Airway epithelial cell (primary cell): ENCODE measurements around the gene ERMAP. TPM values are rescaled to one million over a fixed set of nuclear protein-coding genes. Genes with fewer than 3 reads are reported as not detected.

ENCODE experiments used
- total RNA-seq: library from RNA; depleted of rRNA; stranded (reverse); fragments of >200 nt; gene quantifications from 2 replicates; pipeline ENCODE4 v1.2.3, GENCODE V29; 2015

The ERMAP gene
- total RNA-seq = 4.1 and 4.6 TPM in 2 replicates

GRCh38 chr1:42816585-42817439 lies at the start of gene ERMAP, which contains the start of gene SVBP:
ERMAP (plus strand) TSS chr1:42817122; CDS start chr1:42830449, 13,327 bp downstream.
SVBP (minus strand) TSS chr1:42817397; CDS start chr1:42816544, 853 bp downstream.

GRCh38 chr1:42784946-42785693 lies 31.8 kb upstream of the ERMAP start, which contains the start of gene TMEM269:
TMEM269 (plus strand) TSS chr1:42784991; CDS start chr1:42789894, 4,903 bp downstream.

GRCh38 chr1:42846257-42847110 lies 29.6 kb downstream of the ERMAP start, which contains the start of gene ZNF691:
ZNF691 (plus strand) TSS chr1:42846613; CDS start chr1:42849659, 3,046 bp downstream.

Other genes starting within 250 kb of the ERMAP start
- gene PPIH, start 158.7 kb upstream of the ERMAP start, total RNA-seq = 60.7 and 78.7 TPM in 2 replicates
- gene YBX1, start 134.7 kb upstream of the ERMAP start, total RNA-seq = 693 and 948 TPM in 2 replicates
- 0.21 TPM in 1 of 2 replicates, not detected in the other for gene CLDN19, start 76.9 kb upstream of the ERMAP start, total RNA-seq
- gene P3H1, start 50.1 kb upstream of the ERMAP start, total RNA-seq = 37.1 and 43.0 TPM in 2 replicates
- gene C1orf50, start 49.9 kb upstream of the ERMAP start, total RNA-seq = 0.60 and 2.5 TPM in 2 replicates
- gene TMEM269, start 32.1 kb upstream of the ERMAP start, total RNA-seq = 0.05 and 0.07 TPM in 2 replicates
- gene SVBP, start 275 bp downstream of the ERMAP start, total RNA-seq = 19.1 and 23.3 TPM in 2 replicates
- gene ZNF691, start 29.5 kb downstream of the ERMAP start, total RNA-seq = 8.0 and 9.4 TPM in 2 replicates
- 1,064 and 1,733 TPM in 2 replicates for gene SLC2A1, start 141.7 kb downstream of the ERMAP start, total RNA-seq